Osteoblast (primary cell): ENCODE data around the gene SNRK. TPM values are rescaled to one million over a fixed set of nuclear protein-coding genes. Genes with fewer than 3 reads are reported as not detected.

ENCODE experiments used
- DNase-seq: peaks from one replicate; pipeline ENCODE4 v3.0.0; 2011; ENCODE audit warnings: low spot score, mixed read lengths; ENCODE audit not compliant: insufficient read length; ENCODE audit errors: missing footprints
- H2AFZ ChIP-seq: 2 replicates; pipeline ENCODE4 v1.6.0; 2011; ENCODE audit warnings: mild to moderate bottlenecking, low read length
- H3K27ac ChIP-seq: 2 replicates; pipeline ENCODE4 v1.5.1; 2011; ENCODE audit warnings: mild to moderate bottlenecking, low read depth, low read length, moderate library complexity
- H3K27me3 ChIP-seq: 2 replicates; pipeline ENCODE4 v1.6.0; 2012; ENCODE audit warnings: mild to moderate bottlenecking, control low read depth, inconsistent platforms, low read length, moderate library complexity; ENCODE audit not compliant: insufficient read depth
- H3K36me3 ChIP-seq: 2 replicates; pipeline ENCODE4 v1.5.1; 2011; ENCODE audit warnings: mild to moderate bottlenecking, low read length, control low read depth, moderate library complexity; ENCODE audit not compliant: insufficient read depth
- H3K4me1 ChIP-seq: 2 replicates; pipeline ENCODE4 v1.5.1; 2011; ENCODE audit warnings: mild to moderate bottlenecking, low read length, control low read depth, moderate library complexity; ENCODE audit not compliant: insufficient read depth
- H3K4me2 ChIP-seq: 2 replicates; pipeline ENCODE4 v1.6.0; 2011; ENCODE audit warnings: mild to moderate bottlenecking, low read length; ENCODE audit not compliant: insufficient read depth
- H3K4me3 ChIP-seq: fragments of 200-600 bp; sonication (generic); 3 replicates; pipeline ENCODE4 v1.5.1; 2012; ENCODE audit warnings: mild to moderate bottlenecking, low read length, inconsistent platforms; ENCODE audit not compliant: insufficient read depth
- H3K79me2 ChIP-seq: 2 replicates; pipeline ENCODE4 v1.6.0; 2012; ENCODE audit warnings: mild to moderate bottlenecking, low read length, control low read depth, inconsistent platforms; ENCODE audit not compliant: insufficient read depth
- H3K9me3 ChIP-seq: 2 replicates; pipeline ENCODE4 v1.5.1; 2011; ENCODE audit warnings: low read depth, low read length, control low read depth
- H4K20me1 ChIP-seq: 2 replicates; pipeline ENCODE4 v1.6.0; 2012; ENCODE audit warnings: mild to moderate bottlenecking, low read length, control low read depth; ENCODE audit not compliant: insufficient read depth
- CTCF ChIP-seq: IDR thresholded peaks from 2 replicates; pipeline ENCODE4 v1.5.1; 2011; ENCODE audit warnings: mild to moderate bottlenecking, low read depth, low read length, moderate library complexity; ENCODE audit errors: extremely low read depth
- total RNA-seq: library from RNA; depleted of rRNA; stranded (reverse); fragments of >200 nt; gene quantifications from 2 replicates; pipeline ENCODE4 v1.2.3, GENCODE V29; 2012

Gene SNRK
- total RNA-seq, 1 donor, result 26.1 TPM

GRCh38 chr3:43364494-43364893 lies 78.2 kb downstream of the SNRK start:
- Histone ChIP-seq H3K4me1 (no peaks in the 10 kb centered on the region), H3K4me2 (no peak overlapping the region), H3K27ac (no peak overlapping the region), H3K4me3 (no peak overlapping the region), H2AFZ (no peak overlapping the region), H3K36me3 (no peaks in the 10 kb centered on the region), H3K9me3 (no peaks in the 10 kb centered on the region), H3K27me3 (no peaks in the 10 kb centered on the region), H4K20me1 (peaks cover under 1% of the 10 kb centered on the region), H3K79me2 (no peaks in the 10 kb centered on the region)
- no peak for DNase-seq
- no peak for TF ChIP-seq CTCF

GRCh38 chr3:43364926-43365325 lies 78.6 kb downstream of the SNRK start:
- H2AFZ ChIP-seq, result no peak overlapping the region
- H3K27ac ChIP-seq, result no peak overlapping the region
- H3K4me3 ChIP-seq, result no peak overlapping the region
- no peak overlapping the region for H3K4me2 ChIP-seq
- no peaks in the 10 kb centered on the region for H3K79me2 ChIP-seq
- peaks cover 2% of the 10 kb centered on the region for H4K20me1 ChIP-seq
- no peaks in the 10 kb centered on the region for H3K9me3 ChIP-seq
- no peaks in the 10 kb centered on the region for H3K27me3 ChIP-seq
- peak; percentile 50 for DNase-seq
- no peaks in the 10 kb centered on the region for H3K4me1 ChIP-seq
- no peak for TF ChIP-seq CTCF
- no peaks in the 10 kb centered on the region for H3K36me3 ChIP-seq

GRCh38 chr3:43365601-43366305 lies 79.4 kb downstream of the SNRK start:
- no peak overlapping the region for H3K4me3 ChIP-seq
- no peak overlapping the region for H2AFZ ChIP-seq
- no peak overlapping the region for H3K27ac ChIP-seq
- no peak overlapping the region for H3K4me2 ChIP-seq
- H3K9me3 ChIP-seq, result no peaks in the 10 kb centered on the region
- no peaks in the 10 kb centered on the region for H3K27me3 ChIP-seq
- no peaks in the 10 kb centered on the region for H3K36me3 ChIP-seq
- peaks cover 2% of the 10 kb centered on the region for H4K20me1 ChIP-seq
- no peak for TF ChIP-seq CTCF
- no peaks in the 10 kb centered on the region for H3K79me2 ChIP-seq
- peak; percentile 47 for DNase-seq
- no peaks in the 10 kb centered on the region for H3K4me1 ChIP-seq

- no peaks in the 10 kb centered on the region for H3K79me2 ChIP-seq
- H3K4me2 ChIP-seq, result no peak overlapping the region
- peaks cover 2% of the 10 kb centered on the region for H4K20me1 ChIP-seq
- H2AFZ ChIP-seq, result no peak overlapping the region
- no peak for TF ChIP-seq CTCF
- H3K27ac ChIP-seq, result no peak overlapping the region
- H3K27me3 ChIP-seq, result no peaks in the 10 kb centered on the region
- H3K36me3 ChIP-seq, result no peaks in the 10 kb centered on the region
- H3K4me1 ChIP-seq, result no peaks in the 10 kb centered on the region
- DNase-seq, result peak; percentile 77
- no peak overlapping the region for H3K4me3 ChIP-seq
- H3K9me3 ChIP-seq, result no peaks in the 10 kb centered on the region
Measured at GRCh38 chr3:43366481-43366880, 80.1 kb downstream of the SNRK start.
